Gastroesophageal sphincter (tissue), 3 donors: ENCODE data around the gene MBD6.

Experiments used
- EP300 ChIP-seq: sonication (generic); formaldehyde crosslinking; IDR thresholded peaks from one replicate; pipeline ENCODE4 v1.6.1; 2017; ENCODE audit warnings: antibody characterized with exemption, mild to moderate bottlenecking
- POLR2A ChIP-seq, 2 donors: fragments of 450-650 bp; IDR thresholded peaks; one replicate each; pipeline ENCODE4 v1.6.1; 2017; ENCODE audit warnings: antibody characterized with exemption in 2 of 2, mild to moderate bottlenecking in 2 of 2, moderate library complexity in 1 of 2
- POLR2AphosphoS5 ChIP-seq: sonication (generic); formaldehyde crosslinking; IDR thresholded peaks from one replicate; pipeline ENCODE4 v1.6.1; 2017; ENCODE audit warnings: antibody characterized with exemption
- TF ChIP-seq, protein P1 (sequence below), 4 experiments: fragments of 200-600 bp in 2 of 4; fragments of 450-650 bp in 2 of 4; sonication (generic) in 1 of 4; IDR thresholded peaks; one replicate each; pipeline ENCODE4 v1.5.1; 2017 to 2019; ENCODE audit warnings: antibody characterized with exemption in 4 of 4, mild to moderate bottlenecking in 2 of 4, moderate library complexity in 2 of 4

DNA sequence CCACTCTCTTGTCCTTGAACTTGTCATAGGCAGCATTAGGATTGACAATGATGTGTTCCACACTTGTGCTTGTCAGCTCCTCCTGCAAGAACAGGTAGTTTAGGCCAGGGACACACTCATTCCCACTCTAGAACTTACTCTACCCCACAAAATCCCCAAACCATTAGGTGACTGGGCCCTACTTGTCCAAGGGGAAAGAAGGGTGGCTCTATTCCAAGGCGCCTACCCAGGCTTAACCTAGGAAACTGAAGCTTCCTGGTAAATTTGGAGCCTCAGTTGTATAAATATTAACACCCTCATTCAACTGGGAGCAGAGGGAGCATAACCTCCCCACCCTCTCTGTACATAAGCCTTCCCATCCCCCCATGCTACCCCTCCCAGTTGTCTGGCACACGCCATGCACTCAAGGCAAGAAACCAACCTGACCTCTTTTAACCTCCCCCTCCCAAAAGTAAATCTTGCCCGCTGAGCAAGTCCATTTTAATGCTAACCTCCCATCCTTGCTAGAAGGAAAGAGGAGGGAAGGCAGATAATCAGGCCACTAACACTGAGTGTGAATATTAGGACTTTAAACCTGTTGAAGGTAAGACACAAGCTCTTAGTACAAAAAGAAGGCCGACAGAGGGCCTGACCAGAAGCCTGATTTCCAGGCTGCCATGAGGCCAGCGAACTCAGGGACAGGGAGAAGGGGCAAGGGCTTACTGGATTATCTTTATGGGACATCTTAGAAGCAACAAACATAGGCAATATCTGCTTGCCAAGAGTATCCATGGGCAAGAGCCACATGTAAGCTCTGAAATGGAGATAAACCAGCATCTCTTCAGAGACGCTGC, 13.4 kb downstream of the MBD6 start:
- no peak for TF ChIP-seq EP300
- TF ChIP-seq, protein P1, sequence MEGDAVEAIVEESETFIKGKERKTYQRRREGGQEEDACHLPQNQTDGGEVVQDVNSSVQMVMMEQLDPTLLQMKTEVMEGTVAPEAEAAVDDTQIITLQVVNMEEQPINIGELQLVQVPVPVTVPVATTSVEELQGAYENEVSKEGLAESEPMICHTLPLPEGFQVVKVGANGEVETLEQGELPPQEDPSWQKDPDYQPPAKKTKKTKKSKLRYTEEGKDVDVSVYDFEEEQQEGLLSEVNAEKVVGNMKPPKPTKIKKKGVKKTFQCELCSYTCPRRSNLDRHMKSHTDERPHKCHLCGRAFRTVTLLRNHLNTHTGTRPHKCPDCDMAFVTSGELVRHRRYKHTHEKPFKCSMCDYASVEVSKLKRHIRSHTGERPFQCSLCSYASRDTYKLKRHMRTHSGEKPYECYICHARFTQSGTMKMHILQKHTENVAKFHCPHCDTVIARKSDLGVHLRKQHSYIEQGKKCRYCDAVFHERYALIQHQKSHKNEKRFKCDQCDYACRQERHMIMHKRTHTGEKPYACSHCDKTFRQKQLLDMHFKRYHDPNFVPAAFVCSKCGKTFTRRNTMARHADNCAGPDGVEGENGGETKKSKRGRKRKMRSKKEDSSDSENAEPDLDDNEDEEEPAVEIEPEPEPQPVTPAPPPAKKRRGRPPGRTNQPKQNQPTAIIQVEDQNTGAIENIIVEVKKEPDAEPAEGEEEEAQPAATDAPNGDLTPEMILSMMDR (IDR thresholded peaks at IDR 0.05), result no peak
- no peak for TF ChIP-seq POLR2A (IDR thresholded peaks at IDR 0.05)
- TF ChIP-seq POLR2AphosphoS5, result no peak
